SK-N-SH treated with all-trans-retinoic acid at 6 μM for 48 hours (cell line): ENCODE data around the gene ANXA3.

Experiments
- ATAC-seq: fragments of 200-7000 bp; cut with Tn5 transposase; 3 replicates; pipeline ENCODE4 v1.9.1; 2020; ENCODE audit warnings: mild to moderate bottlenecking, moderate library complexity
- ARNTL ChIP-seq: fragments of 450-650 bp; formaldehyde crosslinking; IDR thresholded peaks from 2 replicates; pipeline ENCODE4 v1.5.0; 2020; ENCODE audit warnings: low read depth, mild to moderate bottlenecking, moderate library complexity, borderline replicate concordance
- BACH2 ChIP-seq: fragments of 250-450 bp; sonication (Bioruptor Pico); IDR thresholded peaks from 2 replicates; pipeline ENCODE4 v1.9.0; 2021; ENCODE audit warnings: mild to moderate bottlenecking, borderline replicate concordance
- CSDC2 ChIP-seq: fragments of 250-450 bp; sonication (Bioruptor Pico); IDR thresholded peaks from 2 replicates; pipeline ENCODE4 v1.5.0; 2020; ENCODE audit warnings: mild to moderate bottlenecking, moderate library complexity
- CSRNP3 ChIP-seq: fragments of 250-450 bp; sonication (Bioruptor Pico); IDR thresholded peaks from 2 replicates; pipeline ENCODE4 v1.5.1; 2021; ENCODE audit warnings: mild to moderate bottlenecking, moderate library complexity
- ESRRG ChIP-seq: fragments of 250-450 bp; sonication (Bioruptor Pico); IDR thresholded peaks from 2 replicates; pipeline ENCODE4 v1.6.1; 2021; ENCODE audit warnings: mild to moderate bottlenecking
- GLIS3 ChIP-seq: fragments of 250-450 bp; sonication (Bioruptor Pico); IDR thresholded peaks from 2 replicates; pipeline ENCODE4 v1.5.0; 2020; ENCODE audit warnings: mild to moderate bottlenecking, moderate library complexity
- ISL1 ChIP-seq: fragments of 250-450 bp; sonication (Bioruptor Pico); IDR thresholded peaks from 2 replicates; pipeline ENCODE4 v2.1.2; 2022; ENCODE audit warnings: mild to moderate bottlenecking, moderate library complexity
- OSR1 ChIP-seq: fragments of 250-450 bp; sonication (Bioruptor Pico); IDR thresholded peaks from 2 replicates; pipeline ENCODE4 v1.8.0; 2022; ENCODE audit warnings: moderate library complexity, mild to moderate bottlenecking, inconsistent platforms
- PATZ1 ChIP-seq: fragments of 250-450 bp; sonication (Bioruptor Pico); IDR thresholded peaks from 2 replicates; pipeline ENCODE4 v1.8.0; 2020; ENCODE audit warnings: mild to moderate bottlenecking, moderate library complexity, borderline replicate concordance
- PPARA ChIP-seq: fragments of 250-450 bp; sonication (Bioruptor Pico); IDR thresholded peaks from 2 replicates; pipeline ENCODE4 v1.5.0; 2020; ENCODE audit warnings: mild to moderate bottlenecking, borderline replicate concordance
- RARB ChIP-seq: fragments of 250-450 bp; sonication (Bioruptor Pico); IDR thresholded peaks from 2 replicates; pipeline ENCODE4 v1.8.0; 2021; ENCODE audit warnings: mild to moderate bottlenecking, moderate library complexity
- SNAI2 ChIP-seq: fragments of 250-450 bp; sonication (Bioruptor Pico); IDR thresholded peaks from 2 replicates; pipeline ENCODE4 v1.5.0; 2020; ENCODE audit warnings: mild to moderate bottlenecking, moderate library complexity
- TCF4 ChIP-seq: fragments of 250-450 bp; sonication (Bioruptor Pico); IDR thresholded peaks from 2 replicates; pipeline ENCODE4 v1.8.0; 2021; ENCODE audit warnings: mild to moderate bottlenecking, moderate library complexity, borderline replicate concordance
- TOX ChIP-seq: fragments of 250-450 bp; sonication (Bioruptor Pico); IDR thresholded peaks from 2 replicates; pipeline ENCODE4 v1.8.0; 2021; ENCODE audit warnings: mild to moderate bottlenecking, moderate library complexity, borderline replicate concordance
- TSHZ2 ChIP-seq: fragments of 250-450 bp; sonication (Bioruptor Pico); IDR thresholded peaks from 2 replicates; pipeline ENCODE4 v1.5.0; 2020; ENCODE audit warnings: mild to moderate bottlenecking, moderate library complexity
- ZC3H10 ChIP-seq: fragments of 250-450 bp; sonication (Bioruptor Pico); IDR thresholded peaks from 2 replicates; pipeline ENCODE4 v1.5.1; 2021; ENCODE audit warnings: mild to moderate bottlenecking, moderate library complexity
- ZFP3 ChIP-seq: fragments of 250-450 bp; sonication (Bioruptor Pico); IDR thresholded peaks from 2 replicates; pipeline ENCODE4 v1.5.0; 2020; ENCODE audit warnings: mild to moderate bottlenecking, moderate library complexity
- ZFP30 ChIP-seq: fragments of 450-650 bp; formaldehyde crosslinking; IDR thresholded peaks from 2 replicates; pipeline ENCODE4 v1.5.0; 2022; ENCODE audit warnings: mild to moderate bottlenecking, moderate library complexity
- ZNF565 ChIP-seq: fragments of 450-650 bp; formaldehyde crosslinking; conservative IDR thresholded peaks from 2 replicates; pipeline ENCODE4 v1.5.0; 2020; ENCODE audit warnings: low read depth, mild to moderate bottlenecking, moderate library complexity
- ZNF70 ChIP-seq: fragments of 450-650 bp; formaldehyde crosslinking; IDR thresholded peaks from 2 replicates; pipeline ENCODE4 v1.5.0; 2020; ENCODE audit warnings: mild to moderate bottlenecking, moderate library complexity
- ZNF8 ChIP-seq: fragments of 450-650 bp; formaldehyde crosslinking; IDR thresholded peaks from 2 replicates; pipeline ENCODE4 v1.5.0; 2020; ENCODE audit warnings: mild to moderate bottlenecking, moderate library complexity
- TF ChIP-seq, protein P1 (sequence below): fragments of 250-450 bp; sonication (Bioruptor Pico); IDR thresholded peaks from 2 replicates; pipeline ENCODE4 v1.5.1; 2020; ENCODE audit warnings: low read depth, mild to moderate bottlenecking, moderate library complexity

The ANXA3 gene

GRCh38 chr4:78621395-78621794 lies 69.8 kb downstream of the ANXA3 start:
- ATAC-seq: no peak
- no peak for TF ChIP-seq SNAI2 (CRISPR knock-in tag)
- TF ChIP-seq PPARA: no peak
- TF ChIP-seq BACH2 (CRISPR knock-in tag): no peak
- TF ChIP-seq OSR1 (CRISPR knock-in tag): no peak
- TF ChIP-seq CSDC2 (CRISPR knock-in tag): no peak
- TF ChIP-seq, protein P1, sequence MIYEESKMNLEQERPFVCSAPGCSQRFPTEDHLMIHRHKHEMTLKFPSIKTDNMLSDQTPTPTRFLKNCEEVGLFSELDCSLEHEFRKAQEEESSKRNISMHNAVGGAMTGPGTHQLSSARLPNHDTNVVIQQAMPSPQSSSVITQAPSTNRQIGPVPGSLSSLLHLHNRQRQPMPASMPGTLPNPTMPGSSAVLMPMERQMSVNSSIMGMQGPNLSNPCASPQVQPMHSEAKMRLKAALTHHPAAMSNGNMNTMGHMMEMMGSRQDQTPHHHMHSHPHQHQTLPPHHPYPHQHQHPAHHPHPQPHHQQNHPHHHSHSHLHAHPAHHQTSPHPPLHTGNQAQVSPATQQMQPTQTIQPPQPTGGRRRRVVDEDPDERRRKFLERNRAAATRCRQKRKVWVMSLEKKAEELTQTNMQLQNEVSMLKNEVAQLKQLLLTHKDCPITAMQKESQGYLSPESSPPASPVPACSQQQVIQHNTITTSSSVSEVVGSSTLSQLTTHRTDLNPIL (CRISPR knock-in tag): no peak
- no peak for TF ChIP-seq TCF4
- no peak for TF ChIP-seq ZNF565 (CRISPR knock-in tag)
- TF ChIP-seq ARNTL (CRISPR knock-in tag): no peak
- TF ChIP-seq ESRRG (CRISPR knock-in tag): no peak
- TF ChIP-seq ZNF8 (CRISPR knock-in tag): no peak
- no peak for TF ChIP-seq RARB
- TF ChIP-seq GLIS3 (CRISPR knock-in tag): no peak
- TF ChIP-seq ZC3H10 (CRISPR knock-in tag): no peak
- no peak for TF ChIP-seq CSRNP3 (CRISPR knock-in tag)
- no peak for TF ChIP-seq PATZ1 (CRISPR knock-in tag)
- TF ChIP-seq ISL1 (CRISPR knock-in tag): no peak

- no peak for TF ChIP-seq TCF4
- TF ChIP-seq CSRNP3 (CRISPR knock-in tag): no peak
- no peak for TF ChIP-seq ESRRG (CRISPR knock-in tag)
- no peak for TF ChIP-seq SNAI2 (CRISPR knock-in tag)
- TF ChIP-seq TSHZ2 (CRISPR knock-in tag): no peak
- TF ChIP-seq, protein P1 (CRISPR knock-in tag): no peak
- no peak for TF ChIP-seq CSDC2 (CRISPR knock-in tag)
- TF ChIP-seq ZFP3: no peak
- no peak for TF ChIP-seq RARB
- TF ChIP-seq ZFP30 (CRISPR knock-in tag): no peak
- no peak for TF ChIP-seq ZNF70 (CRISPR knock-in tag)
- no peak for TF ChIP-seq GLIS3 (CRISPR knock-in tag)
- no peak for TF ChIP-seq TOX (CRISPR knock-in tag)
- no peak for TF ChIP-seq ARNTL (CRISPR knock-in tag)
- no peak for TF ChIP-seq ZNF8 (CRISPR knock-in tag)
- peak; percentile 97 for ATAC-seq
These were observed 70.8 kb downstream of the ANXA3 start for GRCh38 chr4:78622253-78622979.
